GM23338 (cell line): Measurements from ENCODE around the gene PECR.

Experiments used
- CREB1 ChIP-seq: fragments of 250-450 bp; sonication (Bioruptor Pico); IDR thresholded peaks from 2 replicates; pipeline ENCODE4 v1.5.0; 2020; ENCODE audit warnings: low read depth, mild to moderate bottlenecking, moderate library complexity
- EZH2 ChIP-seq: fragments of 200-600 bp; sonication (generic); IDR thresholded peaks from one replicate; pipeline ENCODE4 v1.8.0; 2017; ENCODE audit warnings: antibody characterized with exemption, mild to moderate bottlenecking, low read depth; ENCODE audit not compliant: unreplicated experiment
- EZH2phosphoT487 ChIP-seq: fragments of 200-600 bp; sonication (generic); IDR thresholded peaks from one replicate; pipeline ENCODE4 v1.8.1; 2018; ENCODE audit warnings: antibody characterized with exemption; ENCODE audit not compliant: unreplicated experiment
- JUNB ChIP-seq: IDR thresholded peaks from one replicate; pipeline ENCODE4 v1.6.1; 2016; ENCODE audit warnings: antibody characterized with exemption; ENCODE audit not compliant: unreplicated experiment
- NANOG ChIP-seq: IDR thresholded peaks from 2 replicates; pipeline ENCODE4 v1.6.1; 2016; ENCODE audit warnings: antibody characterized with exemption, borderline replicate concordance
- POLR2AphosphoS5 ChIP-seq: IDR thresholded peaks from 2 replicates; pipeline ENCODE4 v1.6.1; 2016; ENCODE audit warnings: antibody characterized with exemption, low read depth
- STAT1 ChIP-seq: IDR thresholded peaks from one replicate; pipeline ENCODE4 v1.6.1; 2016; ENCODE audit warnings: antibody characterized with exemption; ENCODE audit not compliant: unreplicated experiment
- ZNF114 ChIP-seq: fragments of 250-450 bp; sonication (Bioruptor Pico); IDR thresholded peaks from 2 replicates; pipeline ENCODE4 v1.5.0; 2020; ENCODE audit warnings: mild to moderate bottlenecking, moderate library complexity
- ZNF331 ChIP-seq: fragments of 250-450 bp; sonication (Bioruptor Pico); IDR thresholded peaks from 2 replicates; pipeline ENCODE4 v1.5.0; 2020; ENCODE audit warnings: low read depth, mild to moderate bottlenecking, moderate library complexity
- TF ChIP-seq, protein P1 (sequence below), 2 experiments: fragments of 200-600 bp in 1 of 2; sonication (generic) in 1 of 2; conservative IDR thresholded peaks; 2 replicates each; pipeline versions ENCODE4 v1.5.1 to v1.6.1; 2016 to 2017; ENCODE audit warnings: antibody characterized with exemption in 2 of 2, low read depth in 2 of 2, mild to moderate bottlenecking in 2 of 2, moderate library complexity in 1 of 2
- TF ChIP-seq, protein P2 (sequence below): IDR thresholded peaks from one replicate; pipeline ENCODE4 v1.6.1; 2018; ENCODE audit warnings: antibody characterized with exemption; ENCODE audit not compliant: unreplicated experiment
- TF ChIP-seq, protein P3 (sequence below): IDR thresholded peaks from 2 replicates; pipeline ENCODE4 v1.6.1; 2016; ENCODE audit warnings: antibody characterized with exemption
- TF ChIP-seq, protein P4 (sequence below): fragments of 250-450 bp; sonication (Bioruptor Pico); IDR thresholded peaks from 2 replicates; pipeline ENCODE4 v1.5.0; 2020; ENCODE audit warnings: mild to moderate bottlenecking, moderate library complexity

DNA sequence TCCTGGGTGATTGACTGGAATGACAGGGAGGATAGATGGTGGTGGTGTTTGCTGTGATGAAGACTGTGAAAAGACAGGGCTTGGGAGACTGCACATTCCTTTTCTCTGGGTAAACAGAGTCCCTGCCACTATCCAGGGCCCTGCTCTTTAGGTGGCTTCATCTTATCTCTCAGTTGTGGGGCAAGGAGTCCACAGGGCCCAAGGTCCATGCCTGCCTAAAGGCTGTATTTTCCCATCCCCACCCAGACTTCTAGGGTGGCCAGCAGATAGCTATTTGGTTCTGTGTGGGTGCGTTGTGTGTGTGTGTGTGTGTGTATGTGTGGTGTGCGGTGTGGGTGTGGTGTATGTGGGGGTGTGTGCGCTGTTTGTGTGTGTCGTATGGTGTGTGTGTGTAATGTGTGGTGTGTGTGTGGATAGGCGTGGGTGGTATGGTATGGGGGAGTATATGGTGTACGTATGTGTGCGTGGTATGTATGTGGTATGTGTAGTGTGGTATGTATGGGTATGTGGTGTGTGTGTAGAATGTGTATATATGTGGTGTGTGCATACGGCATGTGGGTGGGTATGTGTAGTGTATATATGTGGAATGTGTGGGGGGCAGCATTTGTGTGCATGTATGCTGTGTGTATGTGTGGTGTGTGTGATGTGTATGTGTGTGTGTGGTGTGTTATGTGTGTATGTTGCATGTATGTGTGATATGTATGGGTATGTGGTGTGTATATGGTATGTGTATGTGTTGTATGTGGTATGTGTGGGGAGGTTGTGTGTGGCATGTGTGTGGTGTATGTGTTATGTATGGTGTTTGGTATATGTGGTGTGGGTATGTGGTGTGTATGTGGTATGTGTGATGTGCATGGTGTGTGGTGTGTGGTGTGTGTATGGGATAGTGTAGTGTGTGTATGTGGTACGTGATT lies 17.1 kb upstream of the PECR start:
- TF ChIP-seq, protein P1, sequence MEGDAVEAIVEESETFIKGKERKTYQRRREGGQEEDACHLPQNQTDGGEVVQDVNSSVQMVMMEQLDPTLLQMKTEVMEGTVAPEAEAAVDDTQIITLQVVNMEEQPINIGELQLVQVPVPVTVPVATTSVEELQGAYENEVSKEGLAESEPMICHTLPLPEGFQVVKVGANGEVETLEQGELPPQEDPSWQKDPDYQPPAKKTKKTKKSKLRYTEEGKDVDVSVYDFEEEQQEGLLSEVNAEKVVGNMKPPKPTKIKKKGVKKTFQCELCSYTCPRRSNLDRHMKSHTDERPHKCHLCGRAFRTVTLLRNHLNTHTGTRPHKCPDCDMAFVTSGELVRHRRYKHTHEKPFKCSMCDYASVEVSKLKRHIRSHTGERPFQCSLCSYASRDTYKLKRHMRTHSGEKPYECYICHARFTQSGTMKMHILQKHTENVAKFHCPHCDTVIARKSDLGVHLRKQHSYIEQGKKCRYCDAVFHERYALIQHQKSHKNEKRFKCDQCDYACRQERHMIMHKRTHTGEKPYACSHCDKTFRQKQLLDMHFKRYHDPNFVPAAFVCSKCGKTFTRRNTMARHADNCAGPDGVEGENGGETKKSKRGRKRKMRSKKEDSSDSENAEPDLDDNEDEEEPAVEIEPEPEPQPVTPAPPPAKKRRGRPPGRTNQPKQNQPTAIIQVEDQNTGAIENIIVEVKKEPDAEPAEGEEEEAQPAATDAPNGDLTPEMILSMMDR (conservative IDR thresholded peaks at IDR 0.05; ENCODE audit: low read depth in 2 of 2), result no peak
- TF ChIP-seq JUNB, result no peak
- TF ChIP-seq EZH2, result no peak
- no peak for TF ChIP-seq POLR2AphosphoS5
- TF ChIP-seq, protein P2, sequence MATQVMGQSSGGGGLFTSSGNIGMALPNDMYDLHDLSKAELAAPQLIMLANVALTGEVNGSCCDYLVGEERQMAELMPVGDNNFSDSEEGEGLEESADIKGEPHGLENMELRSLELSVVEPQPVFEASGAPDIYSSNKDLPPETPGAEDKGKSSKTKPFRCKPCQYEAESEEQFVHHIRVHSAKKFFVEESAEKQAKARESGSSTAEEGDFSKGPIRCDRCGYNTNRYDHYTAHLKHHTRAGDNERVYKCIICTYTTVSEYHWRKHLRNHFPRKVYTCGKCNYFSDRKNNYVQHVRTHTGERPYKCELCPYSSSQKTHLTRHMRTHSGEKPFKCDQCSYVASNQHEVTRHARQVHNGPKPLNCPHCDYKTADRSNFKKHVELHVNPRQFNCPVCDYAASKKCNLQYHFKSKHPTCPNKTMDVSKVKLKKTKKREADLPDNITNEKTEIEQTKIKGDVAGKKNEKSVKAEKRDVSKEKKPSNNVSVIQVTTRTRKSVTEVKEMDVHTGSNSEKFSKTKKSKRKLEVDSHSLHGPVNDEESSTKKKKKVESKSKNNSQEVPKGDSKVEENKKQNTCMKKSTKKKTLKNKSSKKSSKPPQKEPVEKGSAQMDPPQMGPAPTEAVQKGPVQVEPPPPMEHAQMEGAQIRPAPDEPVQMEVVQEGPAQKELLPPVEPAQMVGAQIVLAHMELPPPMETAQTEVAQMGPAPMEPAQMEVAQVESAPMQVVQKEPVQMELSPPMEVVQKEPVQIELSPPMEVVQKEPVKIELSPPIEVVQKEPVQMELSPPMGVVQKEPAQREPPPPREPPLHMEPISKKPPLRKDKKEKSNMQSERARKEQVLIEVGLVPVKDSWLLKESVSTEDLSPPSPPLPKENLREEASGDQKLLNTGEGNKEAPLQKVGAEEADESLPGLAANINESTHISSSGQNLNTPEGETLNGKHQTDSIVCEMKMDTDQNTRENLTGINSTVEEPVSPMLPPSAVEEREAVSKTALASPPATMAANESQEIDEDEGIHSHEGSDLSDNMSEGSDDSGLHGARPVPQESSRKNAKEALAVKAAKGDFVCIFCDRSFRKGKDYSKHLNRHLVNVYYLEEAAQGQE, result no peak
- no peak for TF ChIP-seq CREB1 (CRISPR knock-in tag)
- no peak for TF ChIP-seq NANOG
- no peak for TF ChIP-seq ZNF114
- no peak for TF ChIP-seq EZH2phosphoT487
- TF ChIP-seq, protein P3, sequence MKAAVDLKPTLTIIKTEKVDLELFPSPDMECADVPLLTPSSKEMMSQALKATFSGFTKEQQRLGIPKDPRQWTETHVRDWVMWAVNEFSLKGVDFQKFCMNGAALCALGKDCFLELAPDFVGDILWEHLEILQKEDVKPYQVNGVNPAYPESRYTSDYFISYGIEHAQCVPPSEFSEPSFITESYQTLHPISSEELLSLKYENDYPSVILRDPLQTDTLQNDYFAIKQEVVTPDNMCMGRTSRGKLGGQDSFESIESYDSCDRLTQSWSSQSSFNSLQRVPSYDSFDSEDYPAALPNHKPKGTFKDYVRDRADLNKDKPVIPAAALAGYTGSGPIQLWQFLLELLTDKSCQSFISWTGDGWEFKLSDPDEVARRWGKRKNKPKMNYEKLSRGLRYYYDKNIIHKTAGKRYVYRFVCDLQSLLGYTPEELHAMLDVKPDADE, result no peak
- no peak for TF ChIP-seq STAT1
- TF ChIP-seq, protein P4, sequence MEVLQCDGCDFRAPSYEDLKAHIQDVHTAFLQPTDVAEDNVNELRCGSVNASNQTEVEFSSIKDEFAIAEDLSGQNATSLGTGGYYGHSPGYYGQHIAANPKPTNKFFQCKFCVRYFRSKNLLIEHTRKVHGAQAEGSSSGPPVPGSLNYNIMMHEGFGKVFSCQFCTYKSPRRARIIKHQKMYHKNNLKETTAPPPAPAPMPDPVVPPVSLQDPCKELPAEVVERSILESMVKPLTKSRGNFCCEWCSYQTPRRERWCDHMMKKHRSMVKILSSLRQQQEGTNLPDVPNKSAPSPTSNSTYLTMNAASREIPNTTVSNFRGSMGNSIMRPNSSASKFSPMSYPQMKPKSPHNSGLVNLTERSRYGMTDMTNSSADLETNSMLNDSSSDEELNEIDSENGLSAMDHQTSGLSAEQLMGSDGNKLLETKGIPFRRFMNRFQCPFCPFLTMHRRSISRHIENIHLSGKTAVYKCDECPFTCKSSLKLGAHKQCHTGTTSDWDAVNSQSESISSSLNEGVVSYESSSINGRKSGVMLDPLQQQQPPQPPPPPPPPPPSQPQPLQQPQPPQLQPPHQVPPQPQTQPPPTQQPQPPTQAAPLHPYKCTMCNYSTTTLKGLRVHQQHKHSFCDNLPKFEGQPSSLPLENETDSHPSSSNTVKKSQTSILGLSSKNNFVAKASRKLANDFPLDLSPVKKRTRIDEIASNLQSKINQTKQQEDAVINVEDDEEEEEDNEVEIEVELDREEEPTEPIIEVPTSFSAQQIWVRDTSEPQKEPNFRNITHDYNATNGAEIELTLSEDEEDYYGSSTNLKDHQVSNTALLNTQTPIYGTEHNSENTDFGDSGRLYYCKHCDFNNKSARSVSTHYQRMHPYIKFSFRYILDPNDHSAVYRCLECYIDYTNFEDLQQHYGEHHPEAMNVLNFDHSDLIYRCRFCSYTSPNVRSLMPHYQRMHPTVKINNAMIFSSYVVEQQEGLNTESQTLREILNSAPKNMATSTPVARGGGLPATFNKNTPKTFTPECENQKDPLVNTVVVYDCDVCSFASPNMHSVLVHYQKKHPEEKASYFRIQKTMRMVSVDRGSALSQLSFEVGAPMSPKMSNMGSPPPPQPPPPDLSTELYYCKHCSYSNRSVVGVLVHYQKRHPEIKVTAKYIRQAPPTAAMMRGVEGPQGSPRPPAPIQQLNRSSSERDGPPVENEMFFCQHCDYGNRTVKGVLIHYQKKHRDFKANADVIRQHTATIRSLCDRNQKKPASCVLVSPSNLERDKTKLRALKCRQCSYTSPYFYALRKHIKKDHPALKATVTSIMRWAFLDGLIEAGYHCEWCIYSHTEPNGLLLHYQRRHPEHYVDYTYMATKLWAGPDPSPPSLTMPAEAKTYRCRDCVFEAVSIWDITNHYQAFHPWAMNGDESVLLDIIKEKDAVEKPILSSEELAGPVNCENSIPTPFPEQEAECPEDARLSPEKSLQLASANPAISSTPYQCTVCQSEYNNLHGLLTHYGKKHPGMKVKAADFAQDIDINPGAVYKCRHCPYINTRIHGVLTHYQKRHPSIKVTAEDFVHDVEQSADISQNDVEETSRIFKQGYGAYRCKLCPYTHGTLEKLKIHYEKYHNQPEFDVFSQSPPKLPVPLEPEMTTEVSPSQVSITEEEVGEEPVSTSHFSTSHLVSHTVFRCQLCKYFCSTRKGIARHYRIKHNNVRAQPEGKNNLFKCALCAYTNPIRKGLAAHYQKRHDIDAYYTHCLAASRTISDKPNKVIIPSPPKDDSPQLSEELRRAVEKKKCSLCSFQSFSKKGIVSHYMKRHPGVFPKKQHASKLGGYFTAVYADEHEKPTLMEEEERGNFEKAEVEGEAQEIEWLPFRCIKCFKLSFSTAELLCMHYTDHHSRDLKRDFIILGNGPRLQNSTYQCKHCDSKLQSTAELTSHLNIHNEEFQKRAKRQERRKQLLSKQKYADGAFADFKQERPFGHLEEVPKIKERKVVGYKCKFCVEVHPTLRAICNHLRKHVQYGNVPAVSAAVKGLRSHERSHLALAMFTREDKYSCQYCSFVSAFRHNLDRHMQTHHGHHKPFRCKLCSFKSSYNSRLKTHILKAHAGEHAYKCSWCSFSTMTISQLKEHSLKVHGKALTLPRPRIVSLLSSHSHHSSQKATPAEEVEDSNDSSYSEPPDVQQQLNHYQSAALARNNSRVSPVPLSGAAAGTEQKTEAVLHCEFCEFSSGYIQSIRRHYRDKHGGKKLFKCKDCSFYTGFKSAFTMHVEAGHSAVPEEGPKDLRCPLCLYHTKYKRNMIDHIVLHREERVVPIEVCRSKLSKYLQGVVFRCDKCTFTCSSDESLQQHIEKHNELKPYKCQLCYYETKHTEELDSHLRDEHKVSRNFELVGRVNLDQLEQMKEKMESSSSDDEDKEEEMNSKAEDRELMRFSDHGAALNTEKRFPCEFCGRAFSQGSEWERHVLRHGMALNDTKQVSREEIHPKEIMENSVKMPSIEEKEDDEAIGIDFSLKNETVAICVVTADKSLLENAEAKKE (CRISPR knock-in tag), result no peak
- no peak for TF ChIP-seq ZNF331 (CRISPR knock-in tag)
